ENCODE data around the gene MLST8.

MLST8 gene, protein sequence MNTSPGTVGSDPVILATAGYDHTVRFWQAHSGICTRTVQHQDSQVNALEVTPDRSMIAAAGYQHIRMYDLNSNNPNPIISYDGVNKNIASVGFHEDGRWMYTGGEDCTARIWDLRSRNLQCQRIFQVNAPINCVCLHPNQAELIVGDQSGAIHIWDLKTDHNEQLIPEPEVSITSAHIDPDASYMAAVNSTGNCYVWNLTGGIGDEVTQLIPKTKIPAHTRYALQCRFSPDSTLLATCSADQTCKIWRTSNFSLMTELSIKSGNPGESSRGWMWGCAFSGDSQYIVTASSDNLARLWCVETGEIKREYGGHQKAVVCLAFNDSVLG

DNA sequence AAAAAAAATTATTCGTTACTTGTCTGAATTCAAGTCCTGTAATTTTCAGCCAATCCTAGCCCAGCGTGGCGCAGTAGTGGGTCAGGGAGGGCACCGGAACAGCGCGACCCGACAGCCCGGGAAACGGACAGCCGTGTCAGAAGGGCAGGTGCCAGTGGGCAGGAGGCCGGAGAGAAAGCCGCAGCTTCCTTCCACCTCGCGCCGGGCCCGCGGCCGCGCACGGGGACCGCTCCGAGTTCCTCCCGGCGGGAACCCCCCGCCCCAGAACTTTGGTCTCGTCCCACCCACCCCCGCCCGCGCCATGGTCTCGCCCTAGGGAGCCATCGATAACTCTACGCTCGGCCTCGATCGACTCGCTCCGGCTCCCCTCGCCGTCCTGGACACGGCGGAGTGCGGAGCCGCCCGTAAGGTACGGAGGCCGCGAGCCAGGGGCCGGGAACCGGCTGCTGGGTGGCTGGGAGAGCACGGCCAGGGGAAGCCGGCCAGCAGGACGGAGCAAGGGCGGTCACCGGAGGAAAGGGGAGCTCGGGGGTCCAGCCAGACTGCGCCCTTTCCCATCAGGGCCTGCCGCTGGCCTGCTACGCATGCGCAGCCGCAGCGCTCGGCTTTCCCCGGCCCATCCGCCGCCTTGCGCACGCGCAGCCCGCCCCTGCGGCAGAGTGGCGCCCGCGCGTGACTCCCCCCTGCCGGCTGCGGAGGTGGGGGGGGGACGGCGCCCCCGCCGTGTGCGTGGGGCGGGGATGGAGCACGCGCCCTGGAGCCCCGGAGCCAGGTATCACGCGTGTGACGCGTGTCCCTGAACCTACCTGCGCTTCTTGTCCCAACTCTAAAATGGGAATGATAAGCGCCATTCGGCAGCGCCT lies at the start of gene MLST8:
MLST8 (plus strand) TSS at position 351 of the 863 bp plus-strand sequence. CDS start 632 bp downstream, outside the sequence.
- DNase-seq = peak; percentile 51

DNA sequence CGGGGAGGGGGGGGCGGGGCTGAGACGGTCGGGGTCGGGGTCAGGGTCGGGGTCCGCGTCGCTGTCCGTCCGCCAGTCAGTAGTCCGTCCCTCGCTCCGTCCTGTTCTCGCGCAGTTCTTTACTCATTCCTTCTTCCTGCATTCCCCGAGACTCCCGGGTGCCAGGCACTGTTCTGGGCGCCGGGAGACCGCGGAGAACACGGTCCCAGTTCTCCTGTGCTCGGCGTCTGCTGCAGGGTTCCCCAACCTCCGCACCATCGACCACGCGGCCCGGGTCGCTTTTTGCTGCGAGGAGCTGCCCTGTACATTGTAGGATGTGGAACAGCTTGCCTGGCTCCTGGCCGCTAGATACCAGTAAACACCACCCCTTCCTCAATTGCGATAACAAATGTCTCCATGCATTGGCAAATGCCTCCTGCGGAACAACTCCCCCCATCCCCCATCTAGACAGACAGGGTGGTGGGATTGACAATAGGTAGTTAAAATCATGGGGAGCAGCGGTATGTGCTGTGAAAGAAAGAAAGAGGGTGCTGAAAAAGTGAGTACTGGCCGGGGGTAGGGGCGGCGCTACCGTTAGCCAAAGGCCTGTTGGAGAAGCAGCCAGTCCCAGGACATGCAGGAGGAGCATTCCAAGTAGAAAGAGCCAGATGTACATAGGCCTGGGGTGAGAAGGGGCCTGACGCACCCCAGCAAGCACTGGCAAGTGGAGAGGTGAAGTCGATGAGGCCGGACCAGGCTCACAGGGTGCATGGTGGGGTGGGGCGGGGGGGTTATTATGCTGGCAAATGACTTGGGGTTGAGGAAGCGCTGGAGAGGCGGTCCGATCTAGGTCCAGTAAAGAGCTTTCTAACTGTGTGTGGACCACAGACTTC lies 49.0 kb upstream of the MLST8 start:
- no peak for DNase-seq

DNA sequence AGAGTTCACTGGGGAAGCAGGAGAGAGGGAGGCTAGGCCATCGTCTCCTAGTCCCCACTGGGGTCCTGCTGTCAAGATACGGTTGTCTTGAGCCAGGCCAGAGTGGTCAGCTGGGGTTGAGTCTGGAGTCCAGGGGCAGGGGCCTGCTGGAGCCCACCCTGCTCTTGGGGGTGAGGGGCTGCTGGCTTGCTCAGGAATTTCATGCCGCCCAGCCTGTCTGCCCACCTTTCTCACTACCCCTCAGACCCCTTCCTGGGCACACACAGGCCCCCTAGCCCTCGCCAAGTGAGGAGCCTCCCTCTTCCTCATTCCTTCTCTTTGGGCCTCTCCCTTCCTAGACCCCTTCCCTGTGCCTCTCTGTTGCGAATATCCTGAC lies 48.4 kb upstream of the MLST8 start:
- DNase-seq = no peak

DNA sequence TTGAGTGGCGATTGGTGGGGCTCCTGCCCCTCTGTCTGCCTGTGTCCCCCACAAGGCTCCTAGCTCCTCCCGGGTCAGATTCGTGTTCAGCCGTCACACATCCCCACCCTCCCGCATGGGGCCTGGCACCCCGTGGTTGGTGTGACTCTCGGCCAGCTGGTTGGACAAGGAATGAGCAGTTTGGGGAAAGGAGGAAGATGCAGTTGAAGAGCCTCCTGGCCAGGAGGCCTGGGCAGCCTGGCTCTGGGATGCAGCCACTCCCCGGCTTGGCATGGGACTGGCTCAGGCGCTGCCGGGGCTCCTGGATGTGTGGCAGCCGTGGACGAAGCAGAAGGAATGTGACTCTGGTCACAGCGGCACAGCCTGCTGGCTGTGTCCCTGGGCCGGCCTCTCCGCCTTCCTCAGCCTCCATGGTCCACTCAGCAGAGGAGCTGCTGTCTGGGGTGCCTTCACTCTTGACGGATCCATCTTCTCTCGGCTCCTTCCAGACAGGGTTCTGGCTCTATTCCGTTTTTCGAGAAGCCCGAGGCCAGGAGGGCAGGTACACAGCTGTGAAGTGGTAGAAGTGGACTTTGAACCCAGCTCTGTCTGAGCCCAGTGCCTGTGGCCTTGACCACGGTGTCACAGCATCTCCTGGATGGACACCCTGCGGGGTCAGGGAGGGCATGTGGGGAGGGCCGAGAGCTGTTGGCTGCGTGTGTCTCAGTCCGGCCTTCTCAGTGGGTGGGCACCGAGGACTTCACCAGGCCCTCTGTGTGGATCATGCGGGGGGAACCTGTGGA lies 47.6 kb upstream of the MLST8 start:
- DNase-seq = no peak

DNA sequence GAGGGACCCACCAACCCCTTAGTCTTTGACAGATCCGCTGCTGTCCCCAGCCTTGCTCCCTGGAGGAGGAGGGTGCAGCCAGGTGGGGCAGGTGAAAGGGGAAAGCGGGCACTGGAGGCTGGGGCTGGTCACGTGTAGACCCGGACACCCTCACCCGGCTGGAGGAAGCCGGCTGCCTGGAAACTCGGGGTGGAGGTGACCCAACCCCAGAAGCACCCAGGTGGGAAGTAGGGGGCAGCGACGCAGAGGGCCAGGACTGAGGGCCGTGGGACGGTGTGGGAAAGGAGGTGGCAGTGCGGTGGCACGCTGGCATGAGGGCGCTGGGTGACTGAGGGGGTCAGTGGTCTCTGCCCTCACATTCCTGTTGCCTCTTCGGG lies 47.0 kb upstream of the MLST8 start:
- DNase-seq = no peak

DNA sequence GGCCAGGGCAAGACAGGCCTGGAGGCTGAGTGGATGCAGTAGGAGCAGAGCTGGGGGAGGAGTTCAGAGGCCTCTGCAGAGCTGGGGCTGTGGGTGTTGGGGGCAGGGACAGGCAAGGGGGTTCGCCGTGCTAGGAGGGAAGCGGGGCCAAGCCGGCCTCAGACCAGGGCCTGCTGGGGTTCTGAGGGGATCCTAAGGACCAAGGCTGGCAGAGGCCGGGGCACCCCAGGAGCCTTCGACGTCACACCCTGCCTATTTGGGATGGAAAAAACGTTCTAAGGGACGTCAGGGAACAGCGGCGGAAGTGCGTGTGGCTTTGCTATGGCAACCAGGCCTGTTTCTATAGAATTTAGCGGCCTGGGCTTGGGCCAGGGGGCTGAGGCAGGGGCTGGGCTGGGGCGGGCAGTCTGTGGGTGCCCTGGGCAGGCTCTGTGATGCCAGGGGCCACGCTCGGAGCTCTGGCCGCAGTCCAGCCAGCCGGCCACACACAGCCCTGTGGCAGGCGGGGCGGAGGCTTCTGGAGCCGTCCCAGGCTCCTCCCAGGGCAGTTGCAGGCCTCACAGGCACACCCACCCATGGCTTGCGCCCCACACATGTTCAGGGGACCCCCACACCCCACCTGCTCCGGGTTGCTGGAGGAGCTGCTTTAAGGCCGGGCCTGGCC lies 45.9 kb upstream of the MLST8 start:
- DNase-seq = no peak

DNA sequence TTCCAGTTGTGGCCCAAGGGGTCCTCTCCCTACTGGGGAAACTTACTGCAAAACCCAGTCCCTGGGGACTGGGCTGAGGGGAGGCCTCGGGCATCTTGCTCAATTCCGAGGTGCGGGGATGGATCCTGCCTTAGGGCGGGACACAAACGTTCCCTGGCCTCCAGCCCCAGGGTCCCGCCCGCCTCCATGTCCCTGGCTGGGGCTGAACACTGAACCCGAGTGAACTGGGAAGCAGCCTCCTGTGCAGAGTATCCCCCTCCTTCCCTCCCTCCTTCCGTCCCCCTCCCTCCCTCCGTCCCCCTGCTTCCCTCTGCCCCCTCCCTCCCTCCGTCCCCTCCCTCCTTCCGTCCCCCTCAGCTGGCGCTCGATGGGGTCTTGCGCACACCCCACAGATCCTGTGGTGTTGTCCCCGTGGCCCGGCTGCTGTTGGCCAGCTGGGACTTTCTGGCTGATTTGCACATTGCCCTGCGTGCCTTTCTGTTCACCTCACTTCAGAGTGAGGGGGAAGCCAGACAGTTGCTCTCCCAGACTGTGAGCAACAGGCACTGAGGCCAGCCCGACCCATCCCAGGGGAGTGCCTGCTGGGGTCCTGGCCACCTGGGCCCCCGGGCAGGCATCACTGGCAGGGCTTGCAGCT lies 44.2 kb upstream of the MLST8 start:
- no peak for DNase-seq

DNA sequence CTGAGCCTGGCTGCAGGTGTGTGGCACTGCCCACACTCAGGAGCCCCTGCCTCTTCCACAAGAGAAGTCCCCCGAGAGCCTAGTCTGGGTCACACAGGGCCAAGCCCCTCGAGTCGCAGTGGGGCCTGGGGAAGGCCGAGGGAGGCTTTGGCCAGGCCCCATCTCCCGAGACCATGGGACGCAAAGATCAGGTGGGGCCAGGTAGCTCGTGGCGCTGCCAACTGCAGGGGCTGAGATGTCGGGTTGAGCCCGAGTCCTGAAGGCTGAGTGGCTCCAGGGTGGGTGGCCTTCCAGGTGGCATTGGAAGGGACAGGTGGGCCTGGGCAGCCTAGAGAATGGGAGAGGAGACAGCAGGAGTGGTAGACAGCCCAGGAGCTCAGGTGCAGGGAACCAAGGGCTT lies 43.3 kb upstream of the MLST8 start:
- DNase-seq = no peak

DNA sequence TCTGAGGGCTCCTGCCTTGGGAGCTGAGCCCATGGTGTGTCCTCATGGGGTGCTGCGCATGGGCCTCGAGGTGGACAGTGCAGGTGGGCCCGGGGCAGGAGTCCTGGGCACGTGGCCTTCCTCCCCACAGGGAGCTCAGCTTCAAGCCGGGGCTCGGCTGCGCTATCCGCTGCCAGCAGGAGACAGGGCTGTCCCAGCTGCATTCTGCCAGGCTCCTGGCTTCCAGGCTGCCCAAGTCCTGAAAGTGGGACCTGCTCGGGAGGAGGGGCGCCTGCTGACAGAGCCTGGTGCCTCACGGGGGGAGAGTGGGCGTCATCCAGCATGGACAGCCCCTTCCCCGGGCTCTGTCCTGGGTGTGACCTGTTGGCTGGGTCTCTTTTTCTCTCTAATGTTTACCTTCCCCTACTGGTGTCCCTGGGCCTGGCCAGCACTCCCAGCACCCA lies 42.6 kb upstream of the MLST8 start:
- no peak for DNase-seq

DNA sequence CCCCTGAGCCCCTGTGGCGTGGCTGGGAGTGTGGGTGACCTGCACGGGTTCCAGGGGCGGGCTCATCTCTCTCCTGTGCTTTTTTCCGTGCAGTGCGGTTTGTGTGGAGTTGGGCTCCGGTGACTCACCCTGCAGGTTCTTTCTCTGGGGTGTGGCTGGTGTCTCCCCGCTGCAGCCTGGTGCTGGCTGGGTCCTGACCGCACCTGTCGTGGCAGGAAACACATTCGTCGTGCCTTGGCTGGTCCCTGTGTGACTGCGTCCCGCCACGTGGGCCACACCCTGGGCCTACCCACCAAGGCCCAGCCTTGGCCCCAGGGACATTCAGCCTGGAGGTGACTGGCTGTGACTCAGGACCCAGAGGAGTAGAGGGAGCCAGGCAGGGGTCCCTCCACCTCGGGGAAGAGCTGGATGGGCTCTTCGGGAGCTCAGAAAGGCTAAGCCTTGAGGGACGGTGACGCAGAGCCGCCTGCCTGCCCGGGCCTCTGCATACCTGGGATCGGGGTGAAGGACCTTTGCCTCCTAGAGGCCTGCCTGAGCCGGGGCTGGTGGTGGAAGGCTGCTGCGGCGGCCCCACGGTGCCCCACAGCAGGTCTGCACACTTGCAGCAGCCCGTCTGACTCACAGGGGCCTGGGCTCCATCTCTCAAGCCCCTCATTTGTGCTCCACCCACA lies 41.9 kb upstream of the MLST8 start:
- no peak for DNase-seq

DNA sequence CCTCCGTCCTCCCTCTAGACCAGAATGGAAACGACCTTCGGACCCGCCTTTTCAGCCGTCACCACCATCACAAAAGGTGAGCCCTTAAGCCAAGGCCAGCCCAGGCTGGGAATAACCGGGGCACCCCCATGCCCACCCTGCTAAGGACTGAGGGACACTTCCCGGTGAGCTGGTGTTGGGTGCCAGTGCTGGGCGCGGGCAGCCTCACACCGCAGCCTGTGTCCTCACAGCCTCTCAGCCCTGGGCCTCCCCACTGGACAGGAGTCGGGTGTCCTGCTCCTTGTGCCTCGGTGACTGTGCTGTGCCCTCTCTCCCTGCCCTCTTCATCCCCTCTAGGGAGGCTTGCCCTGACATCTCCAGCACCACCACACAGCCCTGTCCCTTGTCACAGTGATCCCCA lies 39.4 kb upstream of the MLST8 start:
- no peak for DNase-seq

DNA sequence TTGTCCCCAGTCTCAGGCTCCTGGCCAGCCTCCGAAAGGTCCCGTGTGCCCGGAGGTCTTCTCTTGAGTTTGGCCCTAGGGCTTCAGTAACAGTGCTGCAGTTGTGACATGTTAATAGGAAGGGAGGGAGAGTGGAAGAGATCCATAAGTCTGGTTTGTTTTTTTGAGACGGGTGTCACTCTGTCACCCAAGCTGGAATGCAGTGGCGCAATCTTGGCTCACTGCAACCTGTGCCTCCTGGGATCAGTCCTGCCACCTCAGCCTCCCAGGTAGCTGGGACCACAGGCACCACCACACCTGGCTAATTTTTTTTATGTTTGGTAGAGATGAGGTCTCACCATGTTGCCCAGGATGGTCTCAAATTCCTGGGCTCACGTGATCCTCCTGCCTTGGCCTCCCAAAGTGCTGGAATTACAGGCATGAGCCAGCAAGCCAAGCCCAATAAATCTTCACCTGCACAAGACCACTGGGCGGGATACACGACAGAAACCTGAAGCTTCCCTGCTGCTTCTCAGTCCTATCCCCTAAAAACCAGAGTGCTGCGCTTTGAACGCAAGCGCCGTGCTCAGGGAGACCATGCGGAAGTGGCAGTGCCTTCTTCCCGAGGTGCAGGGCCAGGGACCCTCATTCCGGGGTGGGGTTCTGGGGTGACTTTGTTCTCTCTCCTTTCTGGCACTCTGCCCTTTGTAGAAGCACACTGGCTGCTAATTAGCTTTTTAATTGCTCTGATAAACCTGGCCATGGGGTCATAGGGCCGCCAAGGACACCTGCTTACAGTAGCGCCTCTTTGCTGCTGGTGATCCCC lies 38.8 kb upstream of the MLST8 start:
- no peak for DNase-seq

DNA sequence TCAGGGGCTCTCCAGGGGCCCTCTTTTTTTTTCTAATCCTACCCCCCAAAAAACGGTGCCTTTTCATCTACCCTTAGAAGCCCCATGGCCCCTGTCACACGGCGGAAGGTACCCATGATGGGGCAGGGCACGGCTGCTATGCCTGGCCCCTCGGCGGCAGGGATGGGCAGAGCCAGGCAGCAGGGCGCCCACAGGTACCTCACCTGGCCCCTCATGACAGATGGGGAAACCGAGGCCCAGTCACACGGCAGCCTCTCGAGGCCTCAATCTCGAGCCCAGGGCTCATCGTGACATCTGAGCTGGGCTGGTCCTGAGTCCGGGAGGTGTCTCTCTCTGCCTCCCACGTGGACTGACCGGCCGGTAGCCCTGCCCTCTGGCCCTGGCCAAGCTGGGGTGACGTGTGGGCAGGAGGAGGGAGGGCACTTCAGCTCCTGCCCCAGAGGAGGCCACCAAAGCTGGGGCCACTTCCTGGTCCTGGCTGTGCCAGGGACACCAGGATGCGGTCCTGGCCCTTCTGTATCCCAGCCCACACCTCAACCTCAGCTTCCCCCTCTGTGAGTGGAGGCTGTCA lies 38.1 kb upstream of the MLST8 start:
- DNase-seq = no peak

DNA sequence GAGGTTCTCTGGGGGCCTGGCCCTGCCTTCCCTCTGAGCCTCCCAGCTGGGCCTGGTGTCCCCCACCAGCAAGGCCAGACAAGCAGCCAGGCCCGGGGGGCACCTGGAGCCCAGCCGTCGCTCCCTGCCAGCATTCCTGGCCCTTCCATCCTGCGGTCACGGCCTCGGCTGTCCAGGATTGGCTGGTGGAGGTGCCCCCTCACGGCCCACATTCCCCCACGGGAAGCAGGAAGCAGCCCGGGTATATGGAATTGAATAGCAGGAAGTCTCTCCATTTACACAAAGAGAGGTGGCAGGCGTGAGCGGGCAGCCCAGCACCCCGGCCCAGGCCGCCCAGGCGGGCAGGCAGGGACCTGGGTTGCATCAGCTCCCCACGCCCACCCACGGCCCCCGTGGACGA lies 35.2 kb upstream of the MLST8 start:
- DNase-seq = no peak

DNA sequence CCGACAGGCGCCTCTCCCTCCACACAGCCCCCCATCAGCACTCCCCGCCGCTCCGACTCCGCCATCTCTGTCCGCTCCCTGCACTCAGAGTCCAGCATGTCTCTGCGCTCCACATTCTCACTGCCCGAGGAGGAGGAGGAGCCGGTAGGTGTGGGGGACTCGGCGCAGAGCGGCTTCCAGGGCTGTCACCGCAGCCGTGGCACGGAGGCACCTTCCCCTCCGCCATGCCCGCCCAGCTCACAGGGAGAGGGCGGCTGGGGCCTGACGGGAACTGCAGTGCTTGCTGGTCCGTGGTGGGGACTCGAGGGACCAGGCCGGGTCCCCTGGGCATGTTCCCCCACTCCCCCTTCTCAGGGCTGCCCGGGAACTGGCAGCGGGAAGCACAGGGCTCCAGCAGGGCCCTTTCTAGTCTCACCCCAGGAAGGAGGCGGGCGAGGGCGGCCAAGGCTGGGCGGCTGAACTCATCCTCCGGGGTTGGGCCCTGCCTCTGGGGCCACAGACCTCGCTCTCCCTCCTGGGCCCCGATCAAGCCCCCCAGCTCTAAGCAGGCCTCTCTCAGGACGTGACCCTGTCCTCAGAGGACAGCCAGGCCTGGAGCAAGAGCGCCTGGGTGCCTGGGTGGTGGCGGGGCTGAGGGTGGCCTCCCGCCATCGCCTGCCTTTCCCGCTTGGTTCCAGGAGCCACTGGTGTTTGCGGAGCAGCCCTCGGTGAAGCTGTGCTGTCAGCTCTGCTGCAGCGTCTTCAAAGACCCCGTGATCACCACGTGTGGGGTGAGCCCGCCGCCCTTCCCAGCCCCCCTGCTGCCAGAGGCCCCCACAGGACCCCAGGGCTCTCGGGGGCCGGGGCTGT lies 34.4 kb upstream of the MLST8 start:
- DNase-seq = no peak

DNA sequence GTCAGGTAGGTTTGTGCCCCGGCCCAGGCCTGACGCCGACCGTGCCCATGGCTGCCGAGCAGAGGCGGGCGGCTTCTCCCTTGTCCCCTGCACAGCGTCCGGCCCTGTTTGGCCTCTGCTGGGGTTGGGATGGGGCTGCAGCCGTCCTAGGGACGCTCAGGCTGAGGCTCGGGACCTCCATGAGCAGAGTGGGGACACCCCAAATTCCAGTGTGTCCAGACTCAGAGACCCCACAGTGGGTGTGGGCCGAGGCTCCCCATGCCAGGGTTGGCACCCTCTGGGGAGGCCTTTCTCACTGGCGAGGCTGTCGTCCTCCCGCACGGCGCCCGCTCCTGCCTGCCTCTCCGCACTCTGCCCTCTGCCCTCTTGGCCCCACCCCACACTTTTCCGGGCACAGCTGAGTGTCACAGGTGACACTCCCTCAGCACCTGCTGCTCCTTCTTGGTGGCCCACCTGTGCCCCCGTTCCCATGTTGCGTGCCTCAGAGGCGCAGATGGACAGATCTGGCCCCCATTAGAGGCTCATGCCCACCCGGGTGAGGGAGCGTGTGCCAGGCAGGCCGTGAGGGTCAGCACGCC lies 33.6 kb upstream of the MLST8 start:
- no peak for DNase-seq

DNA sequence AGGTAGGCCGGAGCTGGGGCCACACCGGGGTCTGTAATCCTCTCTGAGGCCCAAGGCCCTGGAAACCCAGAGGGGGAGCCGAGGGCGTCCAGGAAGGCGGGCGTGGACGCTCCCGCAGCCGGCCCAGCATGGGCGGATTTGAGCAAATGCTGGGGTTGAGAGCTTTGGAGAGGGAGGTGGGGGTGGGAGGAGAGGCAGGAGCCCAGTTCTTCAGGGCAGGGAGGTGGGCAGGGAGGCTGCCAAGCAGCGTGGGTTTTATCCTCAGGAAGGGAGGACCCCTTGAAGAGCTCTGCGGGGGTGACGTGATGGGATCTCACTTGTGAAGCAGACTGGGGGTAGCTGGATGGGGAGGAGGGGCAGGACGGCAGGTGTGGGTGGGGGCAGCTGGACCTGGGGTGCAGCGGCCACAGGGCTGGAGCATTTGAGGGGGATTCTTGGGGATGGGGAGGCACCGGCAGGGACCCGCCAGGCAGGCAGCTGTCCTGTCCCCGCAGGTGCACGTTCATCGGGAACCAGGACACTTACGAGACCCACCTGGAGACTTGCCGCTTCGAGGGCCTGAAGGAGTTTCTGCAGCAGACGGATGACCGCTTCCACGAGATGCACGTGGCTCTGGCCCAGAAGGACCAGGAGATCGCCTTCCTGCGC lies 32.4 kb upstream of the MLST8 start:
- DNase-seq = no peak

DNA sequence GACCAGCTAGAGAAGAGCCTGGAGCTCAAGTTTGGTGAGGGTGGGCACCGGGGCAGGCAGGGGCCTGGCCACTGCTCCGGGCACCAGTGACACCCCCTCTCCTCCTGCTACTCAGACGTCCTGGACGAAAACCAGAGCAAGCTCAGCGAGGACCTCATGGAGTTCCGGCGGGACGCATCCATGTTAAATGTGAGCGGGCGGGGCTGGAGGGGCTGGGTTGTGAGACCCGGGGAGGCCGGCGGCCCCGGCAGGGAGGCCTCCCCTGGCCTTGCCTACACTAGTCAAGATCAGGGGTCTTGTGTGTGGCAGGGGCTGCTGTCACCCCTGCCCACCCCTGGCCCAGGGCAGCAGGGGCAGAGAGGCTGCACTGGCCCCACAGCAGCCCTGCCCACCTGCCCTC lies 31.9 kb upstream of the MLST8 start:
- DNase-seq = no peak

All from NCI-H774 (cell line).